ENCODE results near the gene WNT3.

DNA sequence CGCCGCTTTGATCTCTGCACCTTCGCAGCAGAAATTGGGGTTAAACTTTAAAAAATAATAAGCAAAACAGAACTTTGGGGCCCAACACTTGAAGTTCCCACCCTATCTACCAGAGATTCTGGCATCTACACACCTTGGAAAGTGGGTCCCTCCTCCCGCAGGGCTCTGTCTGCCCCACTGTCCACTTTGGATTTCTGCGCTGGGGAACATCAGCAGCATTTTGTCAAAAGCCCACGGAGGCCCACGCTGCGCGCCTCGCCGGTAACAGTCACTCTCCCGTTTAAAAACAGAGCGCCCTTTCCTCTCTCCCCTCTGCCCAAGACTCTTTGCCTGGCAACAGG, 32.2 kb upstream of the WNT3 start:
- TF ChIP-seq, protein P1, sequence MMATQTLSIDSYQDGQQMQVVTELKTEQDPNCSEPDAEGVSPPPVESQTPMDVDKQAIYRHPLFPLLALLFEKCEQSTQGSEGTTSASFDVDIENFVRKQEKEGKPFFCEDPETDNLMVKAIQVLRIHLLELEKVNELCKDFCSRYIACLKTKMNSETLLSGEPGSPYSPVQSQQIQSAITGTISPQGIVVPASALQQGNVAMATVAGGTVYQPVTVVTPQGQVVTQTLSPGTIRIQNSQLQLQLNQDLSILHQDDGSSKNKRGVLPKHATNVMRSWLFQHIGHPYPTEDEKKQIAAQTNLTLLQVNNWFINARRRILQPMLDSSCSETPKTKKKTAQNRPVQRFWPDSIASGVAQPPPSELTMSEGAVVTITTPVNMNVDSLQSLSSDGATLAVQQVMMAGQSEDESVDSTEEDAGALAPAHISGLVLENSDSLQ (IDR thresholded peaks at IDR 0.05): no peak
- no peak for TF ChIP-seq ELF4 (IDR thresholded peaks at IDR 0.05)
- TF ChIP-seq SUZ12 (IDR thresholded peaks at IDR 0.05): no peak
- no peak for TF ChIP-seq FOXK2 (IDR thresholded peaks at IDR 0.05)
- no peak for TF ChIP-seq TARDBP (IDR thresholded peaks at IDR 0.05)
- no peak for TF ChIP-seq FOXM1 (IDR thresholded peaks at IDR 0.05; ENCODE audit: borderline replicate concordance)
- no peak for TF ChIP-seq HDGF (IDR thresholded peaks at IDR 0.05; ENCODE audit: borderline replicate concordance)
- no peak for TF ChIP-seq FOXA1 (IDR thresholded peaks at IDR 0.05)
- TF ChIP-seq ZNF384 (IDR thresholded peaks at IDR 0.05): no peak
- TF ChIP-seq NFRKB (IDR thresholded peaks at IDR 0.05): no peak

Measured in HEK293T (cell line).